T47D (cell line): Measurements from ENCODE around the gene SV2C.
"Not testable (repeated sequence)": the region's sequence is repeated elsewhere in the genome, so short reads cannot be mapped to it uniquely, and the experiment has no call there.

Experiments used
- DNase-seq, 2 experiments: peaks; one replicate each; pipeline versions ENCODE4 v3.0.0 to v3.0.0-alpha.2; 2011 to 2012; ENCODE audit warnings: low read depth in 1 of 2, low spot score in 1 of 2
- JUND ChIP-seq: IDR thresholded peaks from 2 replicates; pipeline ENCODE4 v1.6.1; 2012; ENCODE audit warnings: low read depth
- in situ Hi-C: cut with HindIII; loops from 2 replicates; pipeline ENCODE4 v1.10.0; 2016; ENCODE audit warnings: low sequenced_read_pairs, low pct_unique_long_range_greater_than_20kb

The SV2C gene

GRCh38 chr5:76236684-76237083, 153.5 kb downstream of the SV2C start:
- TF ChIP-seq JUND = no peak
- in situ Hi-C loops = no loop called here
- no peak for DNase-seq

GRCh38 chr5:76240336-76240735, 157.2 kb downstream of the SV2C start:
- in situ Hi-C loops = no loop called here
- no peak for DNase-seq
- no peak for TF ChIP-seq JUND

- DNase-seq, in situ Hi-C loops: not testable (repeated sequence)
Measured at GRCh38 chr5:76242155-76242554, 159.0 kb downstream of the SV2C start.

- DNase-seq = no peak
- in situ Hi-C loops = no loop called here
- no peak for TF ChIP-seq JUND
Measured at GRCh38 chr5:76245590-76245989, 162.4 kb downstream of the SV2C start.

GRCh38 chr5:76249621-76250020, 166.4 kb downstream of the SV2C start:
- TF ChIP-seq JUND = no peak
- in situ Hi-C loops = no loop called here
- DNase-seq = no peak

GRCh38 chr5:76250463-76250862, 167.3 kb downstream of the SV2C start:
- DNase-seq = no peak
- in situ Hi-C loops = no loop called here
- no peak for TF ChIP-seq JUND

- DNase-seq = no peak
- in situ Hi-C loops = no loop called here
- no peak for TF ChIP-seq JUND
Measured at GRCh38 chr5:76251656-76252055, 168.5 kb downstream of the SV2C start.

- in situ Hi-C loops = no loop called here
Measured at GRCh38 chr5:76252437-76252836, 169.3 kb downstream of the SV2C start.

GRCh38 chr5:76256116-76256889, 173.1 kb downstream of the SV2C start:
- in situ Hi-C loops = no loop called here
- peak; percentile 38 to 84 for DNase-seq
- no peak for TF ChIP-seq JUND

More at GRCh38 chr5:76252437-76252836, 169.3 kb downstream of the SV2C start:
- DNase-seq = no peak
- TF ChIP-seq JUND = no peak

- DNase-seq = no peak
- no peak for TF ChIP-seq JUND
- in situ Hi-C loops = no loop called here
Measured at GRCh38 chr5:76257225-76257833, 174.1 kb downstream of the SV2C start.

GRCh38 chr5:76257897-76258296, 174.7 kb downstream of the SV2C start:
- no peak for DNase-seq
- no peak for TF ChIP-seq JUND
- in situ Hi-C loops = no loop called here

GRCh38 chr5:76264681-76265080, 181.5 kb downstream of the SV2C start:
- no peak for TF ChIP-seq JUND
- in situ Hi-C loops = no loop called here
- DNase-seq = no peak

GRCh38 chr5:76269259-76269931, 186.2 kb downstream of the SV2C start:
- no peak for DNase-seq
- TF ChIP-seq JUND = no peak
- in situ Hi-C loops = no loop called here
